Spinal cord (tissue), 10 donors: ENCODE results near the gene POLE2. TPM values are rescaled to one million over a fixed set of nuclear protein-coding genes. Genes with fewer than 3 reads are reported as not detected.
"Not testable (repeated sequence)": the region's sequence is repeated elsewhere in the genome, so short reads cannot be mapped to it uniquely, and the experiment has no call there.

Experiments
- DNase-seq, 6 donors: peaks; one replicate each; pipeline versions ENCODE4 v3.0.0 to v3.0.0-alpha.2; 2013 to 2015; ENCODE audit warnings: low spot score in 6 of 6, low read depth in 4 of 6
- H3K27ac ChIP-seq: one replicate; pipeline ENCODE4 v1.5.1; 2013; ENCODE audit warnings: low read depth, low read length, control low read depth
- H3K27me3 ChIP-seq: one replicate; pipeline ENCODE4 v1.6.1; 2013; ENCODE audit warnings: low read length; ENCODE audit not compliant: control insufficient read depth, insufficient read depth
- H3K36me3 ChIP-seq: one replicate; pipeline ENCODE4 v1.6.1; 2013; ENCODE audit warnings: low read length; ENCODE audit not compliant: control insufficient read depth, insufficient read depth
- H3K4me1 ChIP-seq: one replicate; pipeline ENCODE4 v1.6.1; 2013; ENCODE audit warnings: low read length; ENCODE audit not compliant: control insufficient read depth, insufficient read depth
- H3K4me3 ChIP-seq: one replicate; pipeline ENCODE4 v1.5.1; 2013; ENCODE audit warnings: low read depth, low read length, control low read depth
- H3K9me3 ChIP-seq: one replicate; pipeline ENCODE4 v1.6.1; 2013; ENCODE audit warnings: low read length; ENCODE audit not compliant: control insufficient read depth, insufficient read depth
- WGBS: methylation state at CpG from one replicate; pipeline ENCODE4 v1.1.5; 2013; ENCODE audit warnings: missing lambda C conversion rate; ENCODE audit not compliant: insufficient coverage; 5-methylcytosine and 5-hydroxymethylcytosine counted together
- polyA plus RNA-seq, 2 donors: library from polyadenylated mRNA; unstranded; fragments of 120-200 nt; gene quantifications; one replicate each; pipeline ENCODE4 v1.2.1, GENCODE V29; 2013; ENCODE audit not compliant: insufficient read length in 2 of 2
- total RNA-seq, 2 donors: library from RNA; depleted of rRNA in 1 of 2; stranded (reverse); fragments of 120-200 nt in 1 of 2; fragments of >200 nt in 1 of 2; gene quantifications; one replicate each; pipeline versions ENCODE4 v1.2.3 to v1.2.4, GENCODE V29; 2013 to 2014
- donor health status: healthy.

The POLE2 gene
- total and polyA plus RNA-seq, 4 donors: 8.3 to 20.1 (median 12.7) TPM

GRCh38 chr14:49673586-49673985 lies 14.4 kb downstream of the POLE2 start:
- WGBS: no CpG with 5 or more reads among the region's 2 CpGs
- Histone ChIP-seq H3K27me3 (no peaks in the 10 kb centered on the region), H3K9me3 (no peaks in the 10 kb centered on the region), H3K27ac (no peak overlapping the region), H3K36me3 (no peaks in the 10 kb centered on the region), H3K4me3 (no peak overlapping the region), H3K4me1 (no peaks in the 10 kb centered on the region)
- no peak for DNase-seq

GRCh38 chr14:49670475-49670874 lies 17.5 kb downstream of the POLE2 start:
- Histone ChIP-seq H3K9me3 (no peaks in the 10 kb centered on the region), H3K36me3 (no peaks in the 10 kb centered on the region), H3K4me1 (no peaks in the 10 kb centered on the region), H3K4me3 (no peak overlapping the region), H3K27ac (no peak overlapping the region), H3K27me3 (no peaks in the 10 kb centered on the region)
- no peak for DNase-seq

- no peak overlapping the region for H3K4me3 ChIP-seq
- H3K36me3 ChIP-seq: no peaks in the 10 kb centered on the region
- no peak overlapping the region for H3K27ac ChIP-seq
- DNase-seq: no peak
- H3K27me3 ChIP-seq: no peaks in the 10 kb centered on the region
- no peaks in the 10 kb centered on the region for H3K9me3 ChIP-seq
- no peaks in the 10 kb centered on the region for H3K4me1 ChIP-seq
- WGBS: no CpG with 5 or more reads among the region's 2 CpGs
Measured at GRCh38 chr14:49659526-49660455, 28.2 kb downstream of the POLE2 start.

GRCh38 chr14:49657500-49657899 lies 30.5 kb downstream of the POLE2 start:
- not testable (repeated sequence) for H3K9me3 ChIP-seq, H3K27me3 ChIP-seq, H3K4me1 ChIP-seq, DNase-seq, H3K4me3 ChIP-seq, H3K36me3 ChIP-seq, H3K27ac ChIP-seq
- WGBS: 100% methylated on average over 2 of the region's 6 CpGs

- Histone ChIP-seq H3K36me3 (no peaks in the 10 kb centered on the region), H3K4me3 (no peak overlapping the region), H3K27me3 (no peaks in the 10 kb centered on the region), H3K4me1 (no peaks in the 10 kb centered on the region), H3K9me3 (no peaks in the 10 kb centered on the region), H3K27ac (no peak overlapping the region)
- no peak for DNase-seq
- WGBS: no CpG with 5 or more reads among the region's 3 CpGs
Measured at GRCh38 chr14:49654511-49654910, 33.5 kb downstream of the POLE2 start.

- H3K4me3 ChIP-seq: no peak overlapping the region
- H3K4me1 ChIP-seq: no peaks in the 10 kb centered on the region
- H3K36me3 ChIP-seq: no peaks in the 10 kb centered on the region
- H3K27ac ChIP-seq: no peak overlapping the region
- WGBS: no CpG with 5 or more reads among the region's 6 CpGs
- no peaks in the 10 kb centered on the region for H3K9me3 ChIP-seq
- DNase-seq: no peak
- H3K27me3 ChIP-seq: no peaks in the 10 kb centered on the region
Measured at GRCh38 chr14:49653508-49653907, 34.5 kb downstream of the POLE2 start.

GRCh38 chr14:49642163-49642562 lies 45.9 kb downstream of the POLE2 start:
- H3K27ac ChIP-seq: no peak overlapping the region
- H3K27me3 ChIP-seq: no peaks in the 10 kb centered on the region
- no peaks in the 10 kb centered on the region for H3K9me3 ChIP-seq
- peaks cover 10% of the 10 kb centered on the region for H3K36me3 ChIP-seq
- H3K4me3 ChIP-seq: no peak overlapping the region
- H3K4me1 ChIP-seq: peaks cover 3% of the 10 kb centered on the region
- no peak for DNase-seq

GRCh38 chr14:49641697-49642129 lies 46.3 kb downstream of the POLE2 start:
- no peaks in the 10 kb centered on the region for H3K27me3 ChIP-seq
- no peak overlapping the region for H3K4me3 ChIP-seq
- peak in 1 of 6 donors; percentile 31 for DNase-seq
- peaks cover 10% of the 10 kb centered on the region for H3K36me3 ChIP-seq
- peaks cover 4% of the 10 kb centered on the region for H3K4me1 ChIP-seq
- no peaks in the 10 kb centered on the region for H3K9me3 ChIP-seq
- H3K27ac ChIP-seq: no peak overlapping the region
- WGBS: 68% methylated on average over 7 of the region's 8 CpGs

DNA sequence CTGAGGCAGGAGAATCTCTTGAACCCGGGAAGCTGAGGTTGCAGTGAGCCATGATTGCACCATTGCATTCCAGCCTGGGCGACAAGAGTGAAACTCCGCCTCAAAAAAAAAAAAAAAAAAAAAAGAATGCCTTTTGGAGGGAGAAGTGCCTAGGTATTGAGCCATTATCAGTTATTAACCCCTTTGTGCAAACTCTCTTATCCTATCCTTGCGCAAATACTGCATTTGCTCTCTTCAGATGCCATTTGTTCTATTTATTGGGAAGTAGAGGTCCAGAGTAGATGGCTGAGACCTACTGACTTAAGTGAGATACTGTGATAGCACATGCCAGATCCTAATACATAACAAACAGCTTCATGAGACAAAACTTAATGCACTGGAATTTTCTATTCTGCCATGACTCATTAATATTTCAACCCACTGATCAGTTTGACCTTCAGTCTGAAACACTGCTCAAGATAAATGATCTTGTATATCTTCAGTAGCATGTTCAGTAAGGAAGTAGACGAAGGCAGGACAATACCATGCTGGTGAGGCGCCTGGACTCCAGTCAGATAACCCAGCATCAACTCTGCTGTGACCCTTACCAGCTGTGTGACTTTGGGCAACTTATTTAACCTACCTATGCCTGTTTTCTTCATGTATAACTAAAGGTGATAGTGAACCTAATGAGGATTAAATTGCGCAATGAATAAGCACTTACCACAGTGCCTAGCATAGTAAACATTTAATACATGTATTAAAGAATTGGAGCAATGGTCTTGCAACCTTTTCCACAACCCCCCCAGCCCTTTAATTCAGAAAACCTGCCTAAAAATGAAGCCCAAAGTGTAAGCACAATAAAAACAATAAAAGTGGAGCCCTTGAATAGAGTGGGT lies 47.2 kb downstream of the POLE2 start:
- WGBS: no CpG with 5 or more reads among the region's 7 CpGs
- Histone ChIP-seq H3K4me3 (no peak overlapping the region), H3K36me3 (peaks cover 9% of the 10 kb centered on the region)

More for the DNA sequence above, 47.2 kb downstream of the POLE2 start:
- H3K4me1 ChIP-seq: peaks cover 9% of the 10 kb centered on the region
- H3K27me3 ChIP-seq: no peaks in the 10 kb centered on the region
- DNase-seq: no peak
- H3K9me3 ChIP-seq: no peaks in the 10 kb centered on the region
- no peak overlapping the region for H3K27ac ChIP-seq
